Cardiac muscle cell (in vitro differentiated cells and primary cell): ENCODE data around the gene ZNF254. TPM values are rescaled to one million over a fixed set of nuclear protein-coding genes. Genes with fewer than 3 reads are reported as not detected.

Experiments used
- DNase-seq, 2 donors: peaks; one replicate each; pipeline versions ENCODE4 v3.0.0 to v3.0.0-alpha.2; 2010 to 2017; ENCODE audit warnings: low read depth in 1 of 2, low spot score in 1 of 2
- H3K27ac ChIP-seq: fragments of 200-600 bp; sonication (generic); 2 replicates; pipeline ENCODE4 v1.5.1; 2016
- H3K27me3 ChIP-seq: fragments of 200-600 bp; sonication (generic); 2 replicates; pipeline ENCODE4 v1.6.0; 2016; ENCODE audit warnings: control low read depth
- H3K36me3 ChIP-seq: fragments of 200-600 bp; sonication (generic); 2 replicates; pipeline ENCODE4 v1.5.1; 2016; ENCODE audit warnings: control low read depth
- H3K4me1 ChIP-seq: fragments of 200-600 bp; sonication (generic); 2 replicates; pipeline ENCODE4 v1.8.1; 2017; ENCODE audit warnings: low read depth, mild to moderate bottlenecking, mixed run types
- H3K4me3 ChIP-seq: fragments of 200-600 bp; sonication (generic); 2 replicates; pipeline ENCODE4 v1.5.1; 2016; ENCODE audit warnings: mild to moderate bottlenecking
- H3K9me3 ChIP-seq: fragments of 200-600 bp; sonication (generic); 2 replicates; pipeline ENCODE4 v1.5.1; 2017; ENCODE audit warnings: low read depth, mild to moderate bottlenecking, control low read depth
- polyA plus RNA-seq: library from polyadenylated mRNA; unstranded; fragments of >200 nt; fragmentation: Nextera tagmentation; extraction: Ambion mirVana; gene quantifications from 2 replicates; pipeline ENCODE4 v1.2.1, GENCODE V29; 2016
- total RNA-seq: library from RNA; depleted of rRNA; stranded (reverse); fragments of >200 nt; gene quantifications from 2 replicates; pipeline ENCODE4 v1.2.3, GENCODE V29; 2016
- TF ChIP-seq, protein P1 (sequence below): IDR thresholded peaks from 2 replicates; pipeline ENCODE4 v1.5.1; 2012; ENCODE audit warnings: low read depth, mild to moderate bottlenecking, low read length

Gene ZNF254
- total and polyA plus RNA-seq, 2 experiments from 2014 or later: 12.5 to 24.8 TPM

DNA sequence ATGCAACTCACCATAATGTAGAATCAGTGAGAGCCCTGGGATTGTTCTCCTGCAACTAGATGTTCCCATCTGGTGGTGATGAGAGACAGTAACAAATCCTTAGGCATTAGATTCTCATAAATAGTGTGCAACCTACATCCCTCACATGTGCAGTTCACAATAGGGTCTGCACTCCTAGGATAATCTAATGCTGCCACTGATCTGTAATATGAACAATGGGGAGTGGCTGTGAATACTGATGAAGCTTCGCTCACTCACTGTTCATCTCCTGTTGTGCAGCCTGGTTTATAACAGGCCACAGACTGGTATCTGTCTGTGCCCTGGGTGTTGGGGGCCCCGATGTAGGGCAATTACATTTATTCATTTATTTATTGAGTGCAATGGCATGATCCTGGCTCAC lies 86.9 kb downstream of the ZNF254 start:
- H3K9me3 ChIP-seq: no peaks in the 10 kb centered on the region

DNA sequence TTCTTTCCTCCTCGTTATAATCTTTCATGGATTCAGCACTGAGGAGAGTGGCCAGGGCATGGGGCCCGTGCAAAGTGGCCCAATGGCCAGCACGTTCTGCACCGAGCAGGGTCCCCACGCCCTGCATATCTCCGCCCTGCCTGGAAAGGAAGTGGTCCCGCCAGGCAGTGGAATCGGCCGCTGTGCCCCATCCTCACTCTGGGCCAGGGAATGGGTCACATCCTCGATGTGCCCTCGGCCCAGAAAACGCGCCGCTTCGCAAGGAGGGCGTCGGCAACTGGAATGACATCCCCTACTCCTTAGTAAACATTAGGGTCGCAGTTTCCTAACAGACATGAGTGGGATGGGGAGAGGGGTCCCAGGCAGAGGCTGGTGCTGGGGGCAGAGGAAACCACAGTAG lies 90.7 kb downstream of the ZNF254 start:
- H3K4me1 ChIP-seq: no peaks in the 10 kb centered on the region
- no peak overlapping the region for H3K4me3 ChIP-seq
- no peaks in the 10 kb centered on the region for H3K36me3 ChIP-seq
- no peaks in the 10 kb centered on the region for H3K9me3 ChIP-seq
- TF ChIP-seq, protein P1, sequence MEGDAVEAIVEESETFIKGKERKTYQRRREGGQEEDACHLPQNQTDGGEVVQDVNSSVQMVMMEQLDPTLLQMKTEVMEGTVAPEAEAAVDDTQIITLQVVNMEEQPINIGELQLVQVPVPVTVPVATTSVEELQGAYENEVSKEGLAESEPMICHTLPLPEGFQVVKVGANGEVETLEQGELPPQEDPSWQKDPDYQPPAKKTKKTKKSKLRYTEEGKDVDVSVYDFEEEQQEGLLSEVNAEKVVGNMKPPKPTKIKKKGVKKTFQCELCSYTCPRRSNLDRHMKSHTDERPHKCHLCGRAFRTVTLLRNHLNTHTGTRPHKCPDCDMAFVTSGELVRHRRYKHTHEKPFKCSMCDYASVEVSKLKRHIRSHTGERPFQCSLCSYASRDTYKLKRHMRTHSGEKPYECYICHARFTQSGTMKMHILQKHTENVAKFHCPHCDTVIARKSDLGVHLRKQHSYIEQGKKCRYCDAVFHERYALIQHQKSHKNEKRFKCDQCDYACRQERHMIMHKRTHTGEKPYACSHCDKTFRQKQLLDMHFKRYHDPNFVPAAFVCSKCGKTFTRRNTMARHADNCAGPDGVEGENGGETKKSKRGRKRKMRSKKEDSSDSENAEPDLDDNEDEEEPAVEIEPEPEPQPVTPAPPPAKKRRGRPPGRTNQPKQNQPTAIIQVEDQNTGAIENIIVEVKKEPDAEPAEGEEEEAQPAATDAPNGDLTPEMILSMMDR: no peak
- H3K27ac ChIP-seq: no peak overlapping the region
- H3K27me3 ChIP-seq: no peaks in the 10 kb centered on the region
- DNase-seq: no peak

More for the DNA sequence above, 86.9 kb downstream of the ZNF254 start:
- TF ChIP-seq, protein P1: no peak
- Histone ChIP-seq H3K4me3 (no peak overlapping the region), H3K27ac (no peak overlapping the region), H3K36me3 (no peaks in the 10 kb centered on the region), H3K27me3 (no peaks in the 10 kb centered on the region), H3K4me1 (no peaks in the 10 kb centered on the region)
- no peak for DNase-seq

DNA sequence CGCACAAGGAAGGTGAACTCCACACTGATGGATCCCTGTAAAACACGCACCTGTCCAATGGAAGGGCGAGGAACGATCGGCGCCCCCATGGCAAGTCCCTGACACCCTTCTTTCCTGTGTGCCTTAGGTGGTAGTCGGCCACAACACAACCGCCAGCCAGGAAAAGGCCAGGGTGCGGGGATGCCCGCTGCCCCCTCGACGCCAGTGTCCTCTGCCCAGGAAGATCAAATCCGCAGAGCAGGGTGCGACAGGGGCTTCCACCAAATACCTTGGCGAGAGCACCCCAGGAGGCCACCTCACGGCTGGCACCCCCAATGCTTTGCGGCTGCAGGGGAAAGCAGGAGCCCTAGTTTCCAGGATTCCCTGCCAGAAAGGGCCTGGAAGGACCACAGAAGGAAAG lies 91.2 kb downstream of the ZNF254 start:
- H3K4me3 ChIP-seq: no peak overlapping the region
- no peak for DNase-seq
- H3K27ac ChIP-seq: no peak overlapping the region
- H3K9me3 ChIP-seq: no peaks in the 10 kb centered on the region
- no peaks in the 10 kb centered on the region for H3K27me3 ChIP-seq
- no peaks in the 10 kb centered on the region for H3K36me3 ChIP-seq
- TF ChIP-seq, protein P1: no peak
- no peaks in the 10 kb centered on the region for H3K4me1 ChIP-seq

Other genes with a start within 250 kb of the ZNF254 start
- gene ZNF726, start 172.3 kb upstream of the ZNF254 start, total RNA-seq: 2.3 and 4.0 TPM in 2 replicates
- 0.79 and 1.7 TPM in 2 replicates for gene ZNF726, start 172.3 kb upstream of the ZNF254 start, polyA plus RNA-seq